Measurements from ENCODE around the gene PARD3. TPM values are rescaled to one million over a fixed set of nuclear protein-coding genes. Genes with fewer than 3 reads are reported as not detected.
"Not testable (repeated sequence)": the region's sequence is repeated elsewhere in the genome, so short reads cannot be mapped to it uniquely, and the experiment has no call there.

The PARD3 gene
- total RNA-seq, 1 donor: 42.1 TPM

DNA sequence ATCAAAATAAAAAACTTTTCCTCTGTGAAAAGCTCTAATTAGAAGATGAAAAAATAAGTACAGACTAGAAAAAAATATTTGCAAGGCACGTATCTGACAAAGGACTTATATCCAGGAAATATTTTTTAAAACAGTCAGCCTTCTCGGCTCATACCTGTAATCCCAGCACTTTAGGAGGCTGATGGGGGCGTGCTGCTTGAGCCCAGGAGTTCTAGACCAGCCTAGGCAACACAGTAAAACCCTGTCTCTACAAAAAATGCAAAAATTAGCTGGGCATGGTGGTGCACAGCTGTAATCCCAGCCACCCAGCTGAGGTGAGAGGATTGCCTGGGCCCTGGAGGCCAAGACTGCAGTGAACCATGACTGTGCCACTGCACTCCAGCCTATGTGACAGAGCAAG, 542.8 kb downstream of the PARD3 start:
- TF ChIP-seq, protein P1, sequence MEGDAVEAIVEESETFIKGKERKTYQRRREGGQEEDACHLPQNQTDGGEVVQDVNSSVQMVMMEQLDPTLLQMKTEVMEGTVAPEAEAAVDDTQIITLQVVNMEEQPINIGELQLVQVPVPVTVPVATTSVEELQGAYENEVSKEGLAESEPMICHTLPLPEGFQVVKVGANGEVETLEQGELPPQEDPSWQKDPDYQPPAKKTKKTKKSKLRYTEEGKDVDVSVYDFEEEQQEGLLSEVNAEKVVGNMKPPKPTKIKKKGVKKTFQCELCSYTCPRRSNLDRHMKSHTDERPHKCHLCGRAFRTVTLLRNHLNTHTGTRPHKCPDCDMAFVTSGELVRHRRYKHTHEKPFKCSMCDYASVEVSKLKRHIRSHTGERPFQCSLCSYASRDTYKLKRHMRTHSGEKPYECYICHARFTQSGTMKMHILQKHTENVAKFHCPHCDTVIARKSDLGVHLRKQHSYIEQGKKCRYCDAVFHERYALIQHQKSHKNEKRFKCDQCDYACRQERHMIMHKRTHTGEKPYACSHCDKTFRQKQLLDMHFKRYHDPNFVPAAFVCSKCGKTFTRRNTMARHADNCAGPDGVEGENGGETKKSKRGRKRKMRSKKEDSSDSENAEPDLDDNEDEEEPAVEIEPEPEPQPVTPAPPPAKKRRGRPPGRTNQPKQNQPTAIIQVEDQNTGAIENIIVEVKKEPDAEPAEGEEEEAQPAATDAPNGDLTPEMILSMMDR (IDR thresholded peaks at IDR 0.05; ENCODE audit: insufficient read depth, low read length): no peak
- H3K4me3 ChIP-seq (ENCODE audit: low read depth, low read length): no peak overlapping the region
- no peak for DNase-seq (ENCODE audit: low read depth)

DNA sequence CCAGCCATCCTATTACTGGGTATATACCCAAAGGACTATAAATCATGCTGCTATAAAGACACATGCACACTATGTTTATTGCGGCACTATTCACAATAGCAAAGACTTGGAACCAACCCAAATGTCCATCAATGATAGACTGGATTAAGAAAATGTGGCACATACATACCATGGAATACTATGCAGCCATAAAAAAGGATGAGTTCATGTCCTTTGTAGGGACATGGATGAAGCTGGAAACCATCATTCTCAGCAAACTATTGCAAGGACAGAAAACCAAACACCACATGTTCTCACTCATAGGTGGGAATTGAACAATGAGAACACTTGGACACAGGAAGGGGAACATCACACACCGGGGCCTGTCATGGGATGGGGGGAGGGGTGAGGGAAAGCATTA, 546.7 kb downstream of the PARD3 start:
- not testable (repeated sequence) for DNase-seq (ENCODE audit: low read depth); H3K4me3 ChIP-seq (ENCODE audit: low read depth, low read length)

DNA sequence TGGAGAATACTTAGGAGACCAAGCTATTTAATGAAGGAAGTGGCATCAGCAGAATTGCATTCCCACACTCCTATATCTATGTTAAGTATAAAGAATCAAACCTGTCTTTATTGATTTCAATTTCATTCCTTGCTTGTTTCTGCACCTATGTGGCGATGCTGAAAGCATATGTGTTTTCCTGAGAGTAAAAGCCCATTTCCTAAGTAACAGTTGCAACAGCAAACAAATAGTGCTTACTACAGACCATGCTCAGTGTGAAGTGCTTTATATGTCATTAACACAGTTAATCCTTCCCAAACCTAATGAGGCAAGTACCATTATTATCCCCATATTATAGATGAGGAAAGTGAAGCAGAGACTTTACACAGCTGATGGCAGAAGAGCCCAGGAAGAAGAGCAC, 552.1 kb downstream of the PARD3 start:
- TF ChIP-seq, protein P1 (IDR thresholded peaks at IDR 0.05; ENCODE audit: insufficient read depth, low read length): no peak
- no peak for DNase-seq (ENCODE audit: low read depth)
- no peak overlapping the region for H3K4me3 ChIP-seq (ENCODE audit: low read depth, low read length)

DNA sequence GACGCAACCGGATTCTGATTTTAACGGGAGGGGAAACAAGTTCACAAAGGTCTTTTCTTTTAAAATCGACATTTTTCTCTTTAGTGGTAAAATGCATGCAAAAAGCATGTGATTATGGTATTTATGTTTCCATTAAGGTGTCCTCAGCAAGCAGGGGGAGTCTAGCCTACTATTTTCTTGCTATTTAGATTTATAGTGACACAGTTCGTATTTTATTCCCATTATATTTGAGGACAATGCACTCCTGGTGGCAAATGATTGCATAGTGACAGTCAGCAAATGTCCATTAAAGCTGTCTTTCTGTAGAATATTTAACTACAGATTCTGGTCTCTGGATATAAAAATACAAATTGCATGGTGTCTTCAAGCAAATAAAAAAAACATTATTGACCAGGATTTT, 554.2 kb downstream of the PARD3 start:
- TF ChIP-seq, protein P1 (IDR thresholded peaks at IDR 0.05; ENCODE audit: insufficient read depth, low read length): no peak
- no peak for DNase-seq (ENCODE audit: low read depth)
- H3K4me3 ChIP-seq (ENCODE audit: low read depth, low read length): no peak overlapping the region

DNA sequence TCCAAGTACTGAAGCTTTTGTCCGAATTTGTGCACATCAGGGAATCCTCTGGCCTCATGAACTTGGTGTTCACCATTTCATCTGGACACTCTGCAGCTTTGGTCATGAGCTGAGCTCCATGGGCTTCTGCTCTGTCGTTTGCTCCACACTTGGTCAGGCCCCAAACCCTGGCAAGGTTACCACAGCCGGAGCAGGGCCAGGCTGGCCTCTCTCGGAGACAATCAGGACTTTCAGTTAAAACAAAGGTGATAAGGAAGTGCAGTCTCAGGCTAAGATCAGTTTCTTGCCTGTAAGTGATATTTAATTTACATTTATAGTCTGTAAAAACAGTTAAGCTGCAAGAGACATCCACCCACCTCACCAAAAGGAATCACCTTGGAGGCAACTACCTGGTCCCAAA, 558.9 kb downstream of the PARD3 start:
- H3K4me3 ChIP-seq (ENCODE audit: low read depth, low read length): no peak overlapping the region
- DNase-seq (ENCODE audit: low read depth): no peak
- TF ChIP-seq, protein P1 (IDR thresholded peaks at IDR 0.05; ENCODE audit: insufficient read depth, low read length): no peak

DNA sequence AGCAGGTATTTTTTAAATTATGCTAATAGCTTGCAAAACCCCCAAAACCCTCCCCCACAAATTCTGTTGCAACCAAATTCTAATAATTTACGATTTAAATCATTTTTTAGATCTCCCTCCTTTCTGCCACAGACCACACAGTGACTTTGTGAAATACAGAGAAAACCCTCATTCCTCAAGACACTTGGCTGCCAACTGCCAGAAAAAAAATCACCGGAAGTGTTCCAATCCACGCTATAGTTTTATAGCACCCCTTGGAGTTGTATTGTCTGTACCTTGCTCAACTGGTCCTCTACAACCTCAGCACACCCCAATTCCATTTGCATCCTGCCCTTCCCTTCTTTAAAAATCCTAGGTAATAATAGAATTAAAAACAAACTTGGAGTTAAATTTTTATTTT, 560.1 kb downstream of the PARD3 start:
- DNase-seq (ENCODE audit: low read depth): no peak
- H3K4me3 ChIP-seq (ENCODE audit: low read depth, low read length): no peak overlapping the region
- TF ChIP-seq, protein P1 (IDR thresholded peaks at IDR 0.05; ENCODE audit: insufficient read depth, low read length): no peak

DNA sequence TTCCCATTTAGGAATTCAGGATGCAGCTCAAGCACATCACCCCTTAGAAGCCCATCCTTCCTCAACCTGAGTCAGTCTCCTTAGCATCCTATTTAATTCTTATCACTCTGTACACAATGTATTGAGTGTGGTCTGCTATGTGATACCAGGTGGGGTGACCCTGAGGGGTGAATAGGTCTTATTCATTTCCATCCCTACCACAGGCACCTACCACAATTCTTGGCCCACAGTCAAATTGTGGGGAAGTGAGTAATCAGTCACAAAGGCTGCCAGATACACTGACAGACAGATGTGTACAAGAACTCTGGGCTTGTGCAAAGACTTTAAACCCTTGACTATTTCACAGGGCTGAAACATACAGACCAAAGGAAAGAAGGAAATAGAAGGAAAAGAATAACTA, 560.5 kb downstream of the PARD3 start:
- DNase-seq (ENCODE audit: low read depth): peak; percentile 59
- no peak overlapping the region for H3K4me3 ChIP-seq (ENCODE audit: low read depth, low read length)
- TF ChIP-seq, protein P1 (IDR thresholded peaks at IDR 0.05; ENCODE audit: insufficient read depth, low read length): no peak
